ENCODE data around the gene SPTBN1.

The SPTBN1 gene

GRCh38 chr2:54577944-54578647 lies 122.0 kb downstream of the SPTBN1 start:
- DNase-seq = no peak

- DNase-seq = no peak
Observed at GRCh38 chr2:54578648-54579045, 122.5 kb downstream of the SPTBN1 start.

- no peak for DNase-seq
Observed at GRCh38 chr2:54579061-54579681, 123.0 kb downstream of the SPTBN1 start.

- DNase-seq = no peak
Observed at GRCh38 chr2:54579682-54580620, 123.8 kb downstream of the SPTBN1 start.

- peak; percentile 63 to 83 for DNase-seq
Observed at GRCh38 chr2:54581326-54582039, 125.4 kb downstream of the SPTBN1 start.

- DNase-seq = peak in 1 of 2 experiments; percentile 51
Observed at GRCh38 chr2:54582987-54583386, 126.9 kb downstream of the SPTBN1 start.

GRCh38 chr2:54584598-54584997 lies 128.5 kb downstream of the SPTBN1 start:
- DNase-seq = no peak

- DNase-seq = no peak
Observed at GRCh38 chr2:54585136-54585733, 129.1 kb downstream of the SPTBN1 start.

- no peak for DNase-seq
Observed at GRCh38 chr2:54586062-54586461, 129.9 kb downstream of the SPTBN1 start.

- no peak for DNase-seq
Observed at GRCh38 chr2:54586494-54586893, 130.4 kb downstream of the SPTBN1 start.

- no peak for DNase-seq
Observed at GRCh38 chr2:54587171-54588016, 131.3 kb downstream of the SPTBN1 start.

- no peak for DNase-seq
Observed at GRCh38 chr2:54588244-54588899, 132.2 kb downstream of the SPTBN1 start.

- no peak for DNase-seq
Observed at GRCh38 chr2:54589038-54589339, 132.9 kb downstream of the SPTBN1 start.

GRCh38 chr2:54589340-54590215 lies 133.5 kb downstream of the SPTBN1 start:
- DNase-seq = no peak

- no peak for DNase-seq
Observed at GRCh38 chr2:54590216-54591120, 134.3 kb downstream of the SPTBN1 start.

GRCh38 chr2:54591551-54591950 lies 135.4 kb downstream of the SPTBN1 start:
- DNase-seq = no peak

GRCh38 chr2:54593249-54593648 lies 137.1 kb downstream of the SPTBN1 start:
- no peak for DNase-seq

- no peak for DNase-seq
Observed at GRCh38 chr2:54594048-54594447, 137.9 kb downstream of the SPTBN1 start.

Measured in NCI-H524 (cell line).